CD4-positive, alpha-beta T cell (primary cell): ENCODE data around the gene TLE1. TPM values are rescaled to one million over a fixed set of nuclear protein-coding genes. Genes with fewer than 3 reads are reported as not detected.

Source experiments
- ATAC-seq: fragments of 200-7000 bp; cut with Tn5 transposase; one replicate; pipeline ENCODE4 v1.10.0; 2022; ENCODE audit warnings: mild to moderate bottlenecking; ENCODE audit not compliant: poor library complexity
- CTCF ChIA-PET: fragments of 350-600 bp; sonication (Branson Sonifier 250); formaldehyde crosslinking; loops from one replicate; lab custom pipeline; 2021; ENCODE audit warnings: antibody characterized with exemption, inconsistent platforms; lab: Charles Lee
- POLR2A ChIA-PET: fragments of 350-600 bp; sonication (Branson Sonifier 250); formaldehyde crosslinking; loops from one replicate; lab custom pipeline; 2021; ENCODE audit warnings: antibody characterized with exemption, inconsistent platforms; lab: Charles Lee
- DNase-seq, 14 experiments: peaks; one replicate each; pipeline ENCODE4 v3.0.0-alpha.2; 2013 to 2020; ENCODE audit warnings: mixed read lengths in 2 of 14
- H3K27ac ChIP-seq, 2 donors: one replicate each; pipeline versions ENCODE4 v1.5.1 to v1.7.0; 2013; ENCODE audit warnings: low read length in 2 of 2, low read depth in 1 of 2, mild to moderate bottlenecking in 1 of 2
- H3K27me3 ChIP-seq, 2 experiments: 1 replicate in 1 of 2; 2 replicates in 1 of 2; pipeline versions ENCODE4 v1.6.1 to v1.7.0; 2013; ENCODE audit warnings: low read length in 2 of 2, control low read depth in 1 of 2, mild to moderate bottlenecking in 1 of 2, moderate library complexity in 1 of 2; ENCODE audit not compliant: insufficient read depth in 2 of 2, control insufficient read depth in 1 of 2
- H3K36me3 ChIP-seq: one replicate; pipeline ENCODE4 v1.6.1; 2013; ENCODE audit warnings: low read length, control low read depth; ENCODE audit not compliant: insufficient read depth
- H3K4me1 ChIP-seq: one replicate; pipeline ENCODE4 v1.6.1; 2013; ENCODE audit warnings: low read length, control low read depth; ENCODE audit not compliant: insufficient read depth
- H3K4me3 ChIP-seq: one replicate; pipeline ENCODE4 v1.5.1; 2013; ENCODE audit warnings: mild to moderate bottlenecking, low read length, moderate library complexity
- H3K9me3 ChIP-seq, 2 experiments: 1 replicate in 1 of 2; 2 replicates in 1 of 2; pipeline versions ENCODE4 v1.6.1 to v1.7.0; 2013; ENCODE audit warnings: low read length in 2 of 2, mild to moderate bottlenecking in 2 of 2, control low read depth in 1 of 2, moderate library complexity in 1 of 2; ENCODE audit not compliant: control insufficient read depth in 1 of 2, insufficient read depth in 1 of 2
- H3K27ac Mint-ChIP-seq: one replicate; pipeline ENCODE4 v1.8.0; 2020; ENCODE audit warnings: mixed read lengths
- H3K27me3 Mint-ChIP-seq: one replicate; pipeline ENCODE4 v1.8.0; 2021; ENCODE audit warnings: mixed read lengths
- H3K36me3 Mint-ChIP-seq: one replicate; pipeline ENCODE4 v1.8.0; 2021; ENCODE audit warnings: low read depth, mixed read lengths
- H3K4me1 Mint-ChIP-seq: one replicate; pipeline ENCODE4 v1.8.0; 2021; ENCODE audit warnings: low read depth, mixed read lengths
- H3K4me3 Mint-ChIP-seq: one replicate; pipeline ENCODE4 v1.8.0; 2020; ENCODE audit warnings: mild to moderate bottlenecking, mixed read lengths
- H3K9me3 Mint-ChIP-seq: one replicate; pipeline ENCODE4 v1.8.0; 2020; ENCODE audit warnings: mixed read lengths
- CTCF ChIP-seq: fragments of 200-600 bp; IDR thresholded peaks from one replicate; pipeline ENCODE4 v1.8.0; 2022; ENCODE audit warnings: antibody characterized with exemption, mild to moderate bottlenecking
- intact Hi-C, 2 experiments: fragments of 100-400 bp; cut with DNase I in 1 of 2; cut with micrococcal nuclease in 1 of 2; formaldehyde crosslinking; loops; one replicate each; pipeline versions ENCODE4 v1.15.1 to v1.9.0; 2023 to 2025; cut with DNase I, micrococcal nuclease
- total RNA-seq, 174 experiments: library from RNA in 2 of 174; stranded (reverse) in 2 of 174; gene quantifications; one replicate each; pipeline ENCODE4 v1.2.3 and lab custom pipeline; 2021 to 2026

TLE1 gene
- total RNA-seq, 2 experiments from 2014 or later = 3.4 to 3.5 TPM

GRCh38 chr9:81558091-81558830 lies 131.1 kb downstream of the TLE1 start:
- POLR2A ChIA-PET = no interaction called here
- Mint-ChIP-seq H3K4me3 (no peak overlapping the region), H3K36me3 (no peaks in the 10 kb centered on the region), H3K9me3 (no peaks in the 10 kb centered on the region), H3K27ac (no peak overlapping the region), H3K27me3 (no peaks in the 10 kb centered on the region), H3K4me1 (no peaks in the 10 kb centered on the region)
- no peak for TF ChIP-seq CTCF
- no peak for ATAC-seq
- intact Hi-C loops = no loop called here
- Histone ChIP-seq H3K27ac (no peak overlapping the region), H3K27me3 (no peaks in the 10 kb centered on the region), H3K4me1 (no peaks in the 10 kb centered on the region), H3K9me3 (no peaks in the 10 kb centered on the region), H3K36me3 (no peaks in the 10 kb centered on the region), H3K4me3 (no peak overlapping the region)
- DNase-seq = no peak
- CTCF ChIA-PET = no interaction called here

- POLR2A ChIA-PET = no interaction called here
- intact Hi-C loops = no loop called here
- H3K27me3 ChIP-seq = no peaks in the 10 kb centered on the region
- no peak overlapping the region for H3K27ac ChIP-seq
- DNase-seq (no peak), ATAC-seq (no peak)
- no peaks in the 10 kb centered on the region for H3K4me1 ChIP-seq
- CTCF ChIA-PET = no interaction called here
- no peak overlapping the region for H3K4me3 ChIP-seq
- Mint-ChIP-seq H3K27me3 (no peaks in the 10 kb centered on the region), H3K9me3 (no peaks in the 10 kb centered on the region), H3K27ac (no peak overlapping the region), H3K36me3 (no peaks in the 10 kb centered on the region), H3K4me1 (no peaks in the 10 kb centered on the region), H3K4me3 (no peak overlapping the region)
- no peaks in the 10 kb centered on the region for H3K9me3 ChIP-seq
- no peaks in the 10 kb centered on the region for H3K36me3 ChIP-seq
- TF ChIP-seq CTCF = no peak
Observed at GRCh38 chr9:81557452-81558090, 131.8 kb downstream of the TLE1 start.

- Mint-ChIP-seq H3K4me3 (no peak overlapping the region), H3K27me3 (no peaks in the 10 kb centered on the region), H3K27ac (no peak overlapping the region), H3K4me1 (no peaks in the 10 kb centered on the region), H3K9me3 (no peaks in the 10 kb centered on the region), H3K36me3 (no peaks in the 10 kb centered on the region)
- CTCF ChIA-PET = no interaction called here
- Histone ChIP-seq H3K4me1 (no peaks in the 10 kb centered on the region), H3K4me3 (no peak overlapping the region), H3K9me3 (no peaks in the 10 kb centered on the region), H3K27ac (no peak overlapping the region), H3K27me3 (no peaks in the 10 kb centered on the region), H3K36me3 (no peaks in the 10 kb centered on the region)
- no peak for TF ChIP-seq CTCF
- no peak for DNase-seq
- ATAC-seq = no peak
- POLR2A ChIA-PET = no interaction called here
- intact Hi-C loops = no loop called here
Observed at GRCh38 chr9:81556923-81557322, 132.4 kb downstream of the TLE1 start.
